Loucy (cell line): ENCODE results near the gene ARHGEF10L.

ENCODE experiments used
- H2AFZ ChIP-seq: fragments of 200-600 bp; sonication (generic); 2 replicates; pipeline ENCODE4 v1.6.0; 2016; ENCODE audit warnings: antibody characterized with exemption, mild to moderate bottlenecking, low read length, moderate library complexity
- H3F3A ChIP-seq: fragments of 200-600 bp; 2 replicates; pipeline ENCODE4 v1.6.0; 2016; ENCODE audit warnings: antibody characterized with exemption, low read depth, mild to moderate bottlenecking
- H3K27me3 ChIP-seq: fragments of 200-600 bp; sonication (generic); 2 replicates; pipeline ENCODE4 v1.6.1; 2014; ENCODE audit warnings: low read length, mild to moderate bottlenecking; ENCODE audit not compliant: insufficient read depth, poor library complexity, severe bottlenecking
- H3K36me3 ChIP-seq: fragments of 200-600 bp; sonication (generic); 2 replicates; pipeline ENCODE4 v1.6.1; 2016; ENCODE audit warnings: low read length; ENCODE audit not compliant: insufficient read depth
- H3K4me1 ChIP-seq: fragments of 200-600 bp; sonication (generic); 2 replicates; pipeline ENCODE4 v1.5.1; 2014; ENCODE audit warnings: low read length, mild to moderate bottlenecking; ENCODE audit not compliant: insufficient read depth, poor library complexity, severe bottlenecking
- H3K4me2 ChIP-seq: fragments of 200-600 bp; sonication (generic); 2 replicates; pipeline ENCODE4 v1.6.0; 2014; ENCODE audit warnings: antibody characterized with exemption, low read length, low read depth, mild to moderate bottlenecking; ENCODE audit not compliant: poor library complexity, severe bottlenecking
- H3K4me3 ChIP-seq: fragments of 200-600 bp; sonication (generic); 2 replicates; pipeline ENCODE4 v1.5.1; 2014; ENCODE audit warnings: low read length, mild to moderate bottlenecking, mixed read lengths; ENCODE audit not compliant: poor library complexity, severe bottlenecking
- H3K79me2 ChIP-seq: fragments of 200-600 bp; sonication (generic); 2 replicates; pipeline ENCODE4 v1.6.1; 2014; ENCODE audit warnings: low read length; ENCODE audit not compliant: insufficient read depth
- H3K9ac ChIP-seq: fragments of 200-600 bp; sonication (generic); 2 replicates; pipeline ENCODE4 v1.6.0; 2014; ENCODE audit warnings: mild to moderate bottlenecking, low read depth, low read length, moderate library complexity; ENCODE audit not compliant: poor library complexity, severe bottlenecking
- H3K9me2 ChIP-seq: fragments of 200-600 bp; sonication (generic); replicated peaks from 2 replicates; pipeline ENCODE4 v1.6.1; 2016; ENCODE audit warnings: low read depth, low read length, mixed read lengths
- H3K9me3 ChIP-seq: fragments of 200-600 bp; sonication (generic); 2 replicates; pipeline ENCODE4 v1.6.1; 2014; ENCODE audit warnings: mild to moderate bottlenecking, antibody characterized with exemption, low read length, low read depth; ENCODE audit not compliant: insufficient read depth
- H4K20me1 ChIP-seq: fragments of 200-600 bp; sonication (generic); 2 replicates; pipeline ENCODE4 v1.6.0; 2014; ENCODE audit warnings: antibody characterized with exemption, low read length, mild to moderate bottlenecking; ENCODE audit not compliant: insufficient read depth, poor library complexity, severe bottlenecking
- CTCF ChIP-seq: fragments of 200-600 bp; sonication (generic); conservative IDR thresholded peaks from 2 replicates; pipeline ENCODE4 v1.5.1; 2014; ENCODE audit warnings: mild to moderate bottlenecking, antibody characterized with exemption, low read length
- EZH2phosphoT487 ChIP-seq: fragments of 200-600 bp; IDR thresholded peaks from 2 replicates; pipeline ENCODE4 v1.6.1; 2018; ENCODE audit warnings: antibody characterized with exemption, mild to moderate bottlenecking, moderate library complexity, borderline replicate concordance

The ARHGEF10L gene

DNA sequence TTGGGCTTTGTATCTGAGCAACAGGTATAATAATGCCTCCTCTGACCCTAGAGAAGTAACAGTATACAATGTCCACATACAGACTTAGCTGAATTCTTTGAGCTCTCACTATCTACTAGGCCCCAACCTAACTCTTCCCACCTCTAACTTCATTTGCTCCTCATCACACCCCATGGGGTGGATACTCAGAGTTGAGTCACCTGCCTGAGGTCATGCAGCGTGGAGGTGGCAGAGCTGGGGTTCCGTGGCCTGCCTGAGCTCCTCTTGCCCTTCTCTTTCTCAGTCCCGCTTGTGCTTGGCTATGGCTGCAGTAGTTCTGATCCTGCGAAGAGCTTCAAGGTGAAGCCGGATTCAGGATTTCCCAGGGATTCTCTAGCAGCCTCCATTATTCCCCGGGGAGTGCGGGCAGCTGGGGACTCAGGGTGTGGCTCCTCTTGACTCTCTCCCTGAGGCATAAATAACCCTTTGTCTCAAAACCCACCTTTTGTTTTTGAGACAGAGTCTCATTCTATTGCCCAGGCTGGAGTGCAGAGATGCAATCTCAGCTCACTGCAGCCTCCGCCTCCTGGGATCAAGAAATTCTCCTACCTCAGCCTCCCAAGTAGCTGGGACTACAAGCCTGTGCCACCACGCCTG, 185.7 kb downstream of the ARHGEF10L start:
- Histone ChIP-seq H3K9me2 (no peaks in the 10 kb centered on the region), H3K4me1 (no peaks in the 10 kb centered on the region), H4K20me1 (no peaks in the 10 kb centered on the region), H3K36me3 (no peaks in the 10 kb centered on the region), H3K9ac (no peak overlapping the region), H3F3A (no peaks in the 10 kb centered on the region), H2AFZ (no peak overlapping the region), H3K4me2 (no peak overlapping the region), H3K79me2 (no peaks in the 10 kb centered on the region), H3K27me3 (no peaks in the 10 kb centered on the region), H3K4me3 (no peak overlapping the region), H3K9me3 (no peaks in the 10 kb centered on the region)
- TF ChIP-seq EZH2phosphoT487 = no peak
- TF ChIP-seq CTCF = no peak

GRCh38 chr1:17725811-17726582, 186.5 kb downstream of the ARHGEF10L start:
- Histone ChIP-seq H3K36me3 (no peaks in the 10 kb centered on the region), H3K79me2 (no peaks in the 10 kb centered on the region), H4K20me1 (no peaks in the 10 kb centered on the region), H3K27me3 (no peaks in the 10 kb centered on the region), H3K9me2 (no peaks in the 10 kb centered on the region), H2AFZ (no peak overlapping the region), H3K4me2 (no peak overlapping the region), H3F3A (no peaks in the 10 kb centered on the region), H3K4me3 (no peak overlapping the region), H3K9me3 (no peaks in the 10 kb centered on the region), H3K9ac (no peak overlapping the region), H3K4me1 (no peaks in the 10 kb centered on the region)
- no peak for TF ChIP-seq CTCF
- no peak for TF ChIP-seq EZH2phosphoT487

DNA sequence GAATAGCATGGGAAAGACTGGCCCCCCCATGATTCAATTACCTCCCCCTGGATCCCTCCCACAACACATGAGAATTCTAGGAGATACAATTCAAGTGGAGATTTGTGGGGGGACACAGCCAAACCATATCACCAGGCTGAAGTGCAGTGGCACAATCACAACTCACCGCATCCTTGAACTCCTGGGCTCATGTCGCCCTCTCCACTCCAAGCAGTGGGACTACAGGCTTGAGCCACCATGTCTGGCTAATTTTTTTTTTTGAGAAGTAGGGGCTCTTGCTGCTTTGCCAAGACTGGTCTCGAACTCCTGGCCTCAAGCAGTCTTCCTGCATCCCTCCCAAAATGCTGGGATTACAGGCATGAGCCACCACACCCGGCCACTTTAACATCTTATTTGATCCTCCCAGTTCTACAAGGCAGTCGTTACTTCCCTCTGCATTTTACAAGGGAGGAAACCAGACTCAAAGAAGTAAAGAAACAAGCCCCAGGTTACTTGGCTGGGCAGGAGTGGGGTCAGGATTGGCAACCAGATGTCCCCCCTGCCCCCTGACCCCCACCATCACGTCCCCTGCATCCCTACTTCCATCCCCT, 188.7 kb downstream of the ARHGEF10L start:
- no peaks in the 10 kb centered on the region for H3K9me3 ChIP-seq
- no peaks in the 10 kb centered on the region for H3K9me2 ChIP-seq
- TF ChIP-seq CTCF (no peak), EZH2phosphoT487 (no peak)
- no peak overlapping the region for H2AFZ ChIP-seq
- no peak overlapping the region for H3K9ac ChIP-seq
- H3K27me3 ChIP-seq = no peaks in the 10 kb centered on the region
- H3F3A ChIP-seq = no peaks in the 10 kb centered on the region
- no peaks in the 10 kb centered on the region for H3K36me3 ChIP-seq
- no peaks in the 10 kb centered on the region for H3K79me2 ChIP-seq
- no peak overlapping the region for H3K4me2 ChIP-seq
- H3K4me1 ChIP-seq = no peaks in the 10 kb centered on the region
- H4K20me1 ChIP-seq = no peaks in the 10 kb centered on the region
- H3K4me3 ChIP-seq = no peak overlapping the region
